Chondrocyte (in vitro differentiated cells): Measurements from ENCODE around the gene ETNK2. TPM values are rescaled to one million over a fixed set of nuclear protein-coding genes. Genes with fewer than 3 reads are reported as not detected.

Source experiments
- DNase-seq: peaks from one replicate; pipeline ENCODE4 v3.0.0; 2021; ENCODE audit warnings: mixed read lengths, low spot score
- H3K27ac Mint-ChIP-seq: one replicate; pipeline ENCODE4 v1.8.0; 2021; ENCODE audit warnings: mild to moderate bottlenecking, moderate library complexity, mixed read lengths; ENCODE audit not compliant: unreplicated experiment
- H3K27me3 Mint-ChIP-seq: 2 replicates; pipeline ENCODE4 v1.8.0; 2021; ENCODE audit warnings: low read depth, mixed read lengths
- H3K36me3 Mint-ChIP-seq: 2 replicates; pipeline ENCODE4 v1.8.0; 2021; ENCODE audit warnings: low read depth, mixed read lengths
- H3K4me1 Mint-ChIP-seq: 2 replicates; pipeline ENCODE4 v1.8.0; 2021; ENCODE audit warnings: low read depth, mild to moderate bottlenecking, mixed read lengths
- H3K4me3 Mint-ChIP-seq: one replicate; pipeline ENCODE4 v1.8.0; 2021; ENCODE audit warnings: mild to moderate bottlenecking, moderate library complexity, mixed read lengths; ENCODE audit not compliant: unreplicated experiment
- H3K9me3 Mint-ChIP-seq: 2 replicates; pipeline ENCODE4 v1.8.0; 2021; ENCODE audit warnings: low read depth, mixed read lengths
- CTCF ChIP-seq: fragments of 200-600 bp; sonication (generic); IDR thresholded peaks from 2 replicates; pipeline ENCODE4 v1.5.0; 2021; ENCODE audit warnings: antibody characterized with exemption, mild to moderate bottlenecking, moderate library complexity
- total RNA-seq: library from RNA; stranded (reverse); gene quantifications from 3 replicates; pipeline ENCODE4 v1.2.1, GENCODE V29; 2021

ETNK2 gene
- total RNA-seq, 1 donor from 2014 or later = 10.2 TPM

- no peak for DNase-seq
- Mint-ChIP-seq H3K36me3 (peaks cover 2% of the 10 kb centered on the region), H3K4me1 (no peaks in the 10 kb centered on the region), H3K27ac (no peak overlapping the region), H3K4me3 (no peak overlapping the region), H3K9me3 (peaks cover 17% of the 10 kb centered on the region), H3K27me3 (peaks cover 7% of the 10 kb centered on the region)
- no peak for TF ChIP-seq CTCF
Observed at GRCh38 chr1:204167730-204168129, 15.9 kb upstream of the ETNK2 start.

GRCh38 chr1:204166219-204166618, 14.4 kb upstream of the ETNK2 start, which contains the start of gene REN:
REN (minus strand) TSS chr1:204166337; CDS start chr1:204166293, 44 bp downstream.
- peaks cover 2% of the 10 kb centered on the region for H3K36me3 Mint-ChIP-seq
- no peak within 1 kb of the TSS for H3K4me3 Mint-ChIP-seq
- H3K4me1 Mint-ChIP-seq = no peaks in the 10 kb centered on the region
- DNase-seq = no peak
- peaks cover 9% of the 10 kb centered on the region for H3K27me3 Mint-ChIP-seq
- H3K9me3 Mint-ChIP-seq = peaks cover 17% of the 10 kb centered on the region
- H3K27ac Mint-ChIP-seq = no peak within 1 kb of the TSS
- TF ChIP-seq CTCF = no peak

- Mint-ChIP-seq H3K9me3 (no peaks in the 10 kb centered on the region), H3K4me3 (no peak overlapping the region), H3K36me3 (no peaks in the 10 kb centered on the region), H3K4me1 (no peaks in the 10 kb centered on the region), H3K27ac (no peak overlapping the region), H3K27me3 (peaks cover 21% of the 10 kb centered on the region)
- peak; percentile 99 for TF ChIP-seq CTCF
- DNase-seq = no peak
Observed at GRCh38 chr1:204162494-204163074, 10.7 kb upstream of the ETNK2 start.

- Mint-ChIP-seq H3K27ac (no peak overlapping the region), H3K4me3 (no peak overlapping the region), H3K27me3 (peaks cover 22% of the 10 kb centered on the region), H3K4me1 (no peaks in the 10 kb centered on the region), H3K9me3 (no peaks in the 10 kb centered on the region), H3K36me3 (no peaks in the 10 kb centered on the region)
- no peak for TF ChIP-seq CTCF
- DNase-seq = no peak
Observed at GRCh38 chr1:204161609-204162493, 10.0 kb upstream of the ETNK2 start.

GRCh38 chr1:204157962-204158361, 6.1 kb upstream of the ETNK2 start:
- peaks cover 21% of the 10 kb centered on the region for H3K27me3 Mint-ChIP-seq
- no peak overlapping the region for H3K4me3 Mint-ChIP-seq
- no peaks in the 10 kb centered on the region for H3K9me3 Mint-ChIP-seq
- no peak for DNase-seq
- no peak overlapping the region for H3K27ac Mint-ChIP-seq
- H3K4me1 Mint-ChIP-seq = peaks cover under 1% of the 10 kb centered on the region
- no peak for TF ChIP-seq CTCF
- H3K36me3 Mint-ChIP-seq = no peaks in the 10 kb centered on the region
